CD4-positive, alpha-beta T cell treated with Interleukin-4 for 4 hours (primary cell): ENCODE results near the gene GRB7.

Experiments
- DNase-seq: peaks from one replicate; pipeline ENCODE4 v3.0.0-alpha.2; 2020

GRB7 gene

DNA sequence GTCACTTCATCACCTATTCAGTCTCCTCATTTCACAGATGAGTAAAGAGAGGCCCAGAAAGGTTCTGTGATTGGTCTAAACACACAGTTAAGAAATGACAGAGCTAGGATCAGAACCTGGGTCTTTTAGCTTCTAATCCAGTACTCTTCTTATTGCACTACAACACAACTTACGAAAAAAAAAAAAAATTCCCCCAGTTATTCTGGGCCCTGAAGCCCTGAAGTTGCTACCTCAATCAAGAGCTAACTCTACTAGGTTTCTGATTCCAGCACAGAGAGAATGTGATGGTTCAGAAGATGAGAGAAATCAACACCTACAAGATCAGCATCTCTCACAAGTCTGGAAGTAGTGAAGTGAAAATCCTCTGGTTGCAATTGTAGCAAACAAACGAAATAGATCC, 37.3 kb downstream of the GRB7 start:
- DNase-seq: no peak

DNA sequence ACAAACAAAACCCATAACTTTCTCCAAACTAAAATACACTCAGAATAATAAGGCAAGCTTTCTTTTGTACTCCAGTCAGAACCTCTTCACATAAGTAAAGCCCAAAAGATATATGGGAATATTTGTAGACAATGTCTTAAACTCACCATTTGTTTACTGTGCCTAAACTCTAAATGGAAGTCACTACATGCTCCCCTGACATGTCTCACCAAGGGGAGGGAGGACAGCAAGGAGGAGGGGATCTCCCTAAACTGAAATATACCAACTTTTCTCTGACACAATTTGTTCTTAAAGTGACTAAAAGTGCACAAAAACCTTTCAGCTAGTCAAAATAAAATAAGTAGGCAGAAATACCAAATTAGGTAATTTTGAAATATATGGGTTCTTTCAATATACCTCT, 38.5 kb downstream of the GRB7 start:
- DNase-seq: peak; percentile 64

DNA sequence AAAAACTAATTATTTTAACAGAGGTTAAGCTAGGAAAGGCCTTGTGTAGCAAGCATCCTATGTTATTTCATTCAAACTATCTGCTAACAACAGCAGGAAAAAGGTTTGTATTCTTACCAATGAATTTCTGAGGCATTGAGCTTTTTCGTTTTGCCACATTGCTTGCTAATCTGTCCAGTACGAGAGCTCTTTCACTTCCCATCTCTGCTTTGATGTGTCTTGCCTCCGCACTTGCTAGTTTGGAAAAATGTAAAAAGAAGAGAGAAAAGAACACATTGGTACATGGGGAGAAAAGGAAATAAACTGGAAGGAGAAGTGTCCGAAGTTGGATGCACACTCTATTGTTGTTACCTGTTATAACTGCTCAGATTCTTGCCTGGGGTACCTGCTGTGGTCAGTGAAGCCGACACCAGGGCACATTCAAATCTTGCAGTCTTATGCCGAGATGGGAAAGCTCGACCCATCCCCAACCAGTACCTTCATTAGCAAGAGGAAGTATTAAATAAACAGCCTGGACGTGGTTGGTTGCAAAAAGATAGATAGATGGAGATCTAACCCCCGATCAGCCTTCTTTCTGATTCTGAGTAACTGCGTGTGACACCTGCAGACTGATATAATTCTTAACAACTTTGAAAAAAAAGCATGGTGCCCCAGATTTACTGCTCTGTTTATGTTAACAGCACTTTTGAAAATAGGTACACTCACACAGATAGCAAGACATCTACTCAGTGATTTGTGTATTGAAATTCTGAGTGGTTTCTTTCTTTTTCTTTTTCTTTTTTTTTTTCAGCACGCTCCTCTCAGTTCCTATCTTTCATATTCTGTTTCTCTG, 40.0 kb downstream of the GRB7 start:
- DNase-seq: peak; percentile 91

DNA sequence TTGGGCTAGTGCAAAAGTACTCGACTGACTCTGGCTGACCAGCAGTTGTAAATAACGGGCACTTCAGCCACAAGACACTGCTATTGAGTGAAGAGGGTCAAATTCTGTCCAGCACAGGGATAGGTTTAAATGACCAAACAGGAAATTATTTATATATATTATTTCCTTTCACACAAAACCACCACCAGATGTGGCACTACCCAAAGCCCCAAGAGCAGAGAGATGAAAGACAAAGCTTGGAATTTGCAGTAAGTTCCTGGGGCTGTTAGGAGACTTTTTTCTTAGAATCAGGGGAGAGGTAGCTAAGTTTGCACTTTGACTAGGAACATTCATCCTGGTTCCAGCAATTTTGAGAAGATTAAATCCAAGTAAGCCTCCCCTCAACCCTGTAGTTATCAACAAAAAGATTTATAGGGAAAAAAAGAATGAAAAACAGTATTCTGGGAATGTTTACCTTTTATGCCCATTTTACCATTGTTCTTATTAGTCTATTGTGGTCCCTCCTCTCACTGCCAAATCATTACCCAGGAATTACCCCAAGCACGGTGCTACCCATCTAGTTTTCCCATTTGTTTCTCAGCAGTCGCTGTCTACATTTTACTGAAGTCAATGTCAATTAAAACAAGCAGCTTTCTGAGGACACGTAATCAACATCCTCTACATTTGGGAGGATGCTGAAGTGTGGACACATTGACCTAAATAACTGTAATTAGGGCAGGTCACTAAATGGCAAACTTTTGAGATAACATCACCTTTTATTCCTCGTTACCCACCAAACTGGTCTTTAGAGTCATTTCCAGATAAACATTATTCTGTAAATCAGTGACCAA, 43.5 kb downstream of the GRB7 start:
- DNase-seq: no peak

DNA sequence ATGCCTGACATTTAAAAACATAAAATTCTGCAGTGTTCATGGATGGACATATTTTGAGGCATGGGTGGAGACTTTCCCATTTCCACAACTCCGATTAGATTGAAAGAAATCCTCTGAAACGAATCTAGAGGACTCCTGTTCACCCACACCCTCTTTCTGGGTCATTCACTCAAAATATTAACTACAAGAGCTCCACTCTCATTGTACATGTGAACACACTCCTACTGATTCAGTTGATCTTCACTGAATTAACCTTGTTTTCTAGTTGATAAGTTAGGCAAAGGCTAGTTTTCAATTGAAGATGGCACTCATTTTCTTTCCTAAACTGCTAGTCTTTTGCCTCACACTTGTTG, 44.1 kb downstream of the GRB7 start:
- no peak for DNase-seq

DNA sequence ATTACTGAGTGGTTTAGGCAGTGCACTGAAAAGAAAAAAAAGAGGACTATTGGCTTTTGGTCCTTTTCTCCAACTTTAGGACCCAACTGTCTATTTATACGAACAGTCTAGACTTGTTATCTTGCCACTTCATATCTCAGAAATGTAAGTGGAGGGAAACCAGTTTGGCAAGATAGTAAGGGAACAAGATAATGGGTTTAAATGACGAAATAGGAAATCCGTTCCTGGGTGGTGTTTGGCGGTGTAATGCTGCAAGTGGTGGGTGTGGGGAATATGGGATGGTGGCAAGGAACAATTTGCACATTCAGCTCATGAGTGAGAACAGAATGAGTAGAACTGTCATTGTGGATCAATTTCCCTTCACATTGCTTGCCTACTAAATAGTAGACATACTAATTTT, 44.7 kb downstream of the GRB7 start:
- no peak for DNase-seq

DNA sequence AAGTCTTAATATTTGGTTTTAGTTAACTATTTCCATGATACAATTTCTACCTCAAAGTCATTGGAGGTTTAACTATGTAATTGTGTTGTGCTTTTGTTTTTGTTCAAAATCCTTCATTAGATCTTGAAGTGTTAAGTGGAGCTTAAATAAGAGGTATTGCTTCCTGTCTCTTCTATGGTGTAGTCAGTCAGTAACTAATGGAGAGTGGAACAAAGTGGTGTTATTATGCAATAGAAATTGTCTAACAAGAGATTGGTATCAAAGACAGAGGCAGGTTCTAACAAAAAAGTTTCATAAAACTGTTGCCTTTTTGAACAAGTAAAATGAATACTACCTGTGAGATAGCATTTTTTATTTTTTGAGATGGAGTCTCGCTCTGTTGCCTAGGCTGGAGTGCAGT, 45.2 kb downstream of the GRB7 start:
- no peak for DNase-seq

DNA sequence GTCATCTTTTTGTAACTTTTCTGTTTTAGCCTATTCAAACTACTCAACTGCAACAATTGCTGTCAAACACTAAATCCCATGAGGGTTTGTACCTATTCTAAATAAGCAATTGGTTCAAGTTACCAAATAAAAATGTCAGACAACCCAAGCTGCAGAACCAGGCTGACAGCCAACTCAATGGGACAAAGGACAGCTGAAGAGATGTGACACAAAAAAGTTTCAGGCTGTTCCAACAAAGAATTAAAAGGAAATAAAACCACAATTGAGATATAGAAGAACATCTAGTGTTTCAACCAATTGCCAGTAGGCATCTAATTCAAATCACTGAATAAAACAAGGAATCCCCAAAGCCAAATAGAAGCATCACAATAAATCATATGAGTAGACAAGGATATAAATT, 49.3 kb downstream of the GRB7 start:
- DNase-seq: no peak

DNA sequence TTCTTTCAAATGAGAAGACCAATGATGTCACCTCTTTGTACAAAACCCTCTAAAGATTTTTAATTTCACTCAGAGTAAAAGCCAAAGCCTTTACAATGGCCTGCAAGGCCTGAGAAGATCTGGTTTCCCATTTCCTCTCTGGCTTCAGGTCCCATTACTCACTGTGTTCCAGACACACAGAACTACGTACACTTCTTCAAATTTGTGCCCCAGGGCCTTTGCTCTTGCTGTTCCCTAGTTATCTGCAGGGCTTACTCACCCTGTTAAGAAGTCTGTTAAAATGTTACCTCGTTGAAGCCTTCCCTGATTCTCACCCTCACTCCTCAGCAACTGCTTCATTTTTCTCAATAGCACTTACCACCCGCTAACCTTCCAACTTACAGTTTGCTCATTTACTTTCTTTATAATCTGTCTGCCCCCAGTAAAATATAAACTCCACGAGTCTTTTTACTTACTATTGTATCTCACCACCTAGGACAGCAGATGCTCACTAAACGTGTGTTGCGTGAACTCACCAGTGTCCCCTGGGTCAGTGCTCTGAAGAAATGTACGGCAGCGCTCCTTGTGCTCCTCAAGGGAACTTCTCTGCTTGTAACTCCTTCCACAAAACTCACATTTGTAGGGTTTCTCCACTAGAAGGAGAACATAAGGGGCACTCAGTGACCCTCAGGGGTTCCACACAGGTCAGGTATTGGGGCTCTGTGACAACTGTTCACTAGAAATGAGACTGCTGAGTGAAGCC, 50.2 kb downstream of the GRB7 start:
- DNase-seq: no peak

DNA sequence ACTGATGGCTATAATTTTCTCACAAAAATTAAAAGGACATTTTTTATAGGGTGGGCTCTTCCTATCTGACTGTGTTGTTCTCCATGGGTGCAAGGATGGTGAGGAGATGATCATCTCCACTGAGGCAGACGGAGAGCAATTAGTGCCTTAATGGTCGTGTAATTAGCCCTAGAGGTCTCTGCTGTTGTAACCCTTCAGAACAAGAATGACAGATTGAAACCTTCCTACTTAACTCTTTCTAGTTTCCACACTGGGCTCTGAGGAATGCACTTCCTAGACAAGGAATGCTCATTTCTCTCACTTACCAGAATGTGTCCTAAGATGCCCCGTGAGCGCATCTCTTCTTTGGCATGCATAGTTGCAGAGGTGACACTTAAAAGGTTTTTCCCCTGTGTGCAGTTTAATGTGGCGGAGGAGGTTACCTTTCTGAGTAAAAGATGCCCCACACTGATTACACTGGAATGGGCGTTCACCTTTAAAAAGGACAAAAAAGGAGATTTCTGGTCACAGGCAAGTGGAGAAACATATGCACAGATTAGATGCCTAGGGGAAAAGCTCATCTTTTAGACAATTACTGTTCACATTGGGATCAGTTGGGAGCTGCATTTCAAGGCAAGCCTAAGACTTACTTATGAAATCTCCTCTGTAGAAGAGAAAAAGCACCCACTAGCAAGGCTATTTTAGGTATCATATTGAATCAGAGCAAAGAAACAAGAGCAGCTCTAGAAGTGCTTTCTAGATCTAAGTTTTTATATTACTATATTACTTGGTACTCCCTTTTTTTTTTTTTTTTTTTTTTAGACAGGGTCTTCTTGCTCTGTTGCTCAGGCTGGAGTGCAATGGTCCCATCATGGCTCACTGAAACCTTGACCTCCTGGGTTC, 53.6 kb downstream of the GRB7 start:
- peak; percentile 85 for DNase-seq

DNA sequence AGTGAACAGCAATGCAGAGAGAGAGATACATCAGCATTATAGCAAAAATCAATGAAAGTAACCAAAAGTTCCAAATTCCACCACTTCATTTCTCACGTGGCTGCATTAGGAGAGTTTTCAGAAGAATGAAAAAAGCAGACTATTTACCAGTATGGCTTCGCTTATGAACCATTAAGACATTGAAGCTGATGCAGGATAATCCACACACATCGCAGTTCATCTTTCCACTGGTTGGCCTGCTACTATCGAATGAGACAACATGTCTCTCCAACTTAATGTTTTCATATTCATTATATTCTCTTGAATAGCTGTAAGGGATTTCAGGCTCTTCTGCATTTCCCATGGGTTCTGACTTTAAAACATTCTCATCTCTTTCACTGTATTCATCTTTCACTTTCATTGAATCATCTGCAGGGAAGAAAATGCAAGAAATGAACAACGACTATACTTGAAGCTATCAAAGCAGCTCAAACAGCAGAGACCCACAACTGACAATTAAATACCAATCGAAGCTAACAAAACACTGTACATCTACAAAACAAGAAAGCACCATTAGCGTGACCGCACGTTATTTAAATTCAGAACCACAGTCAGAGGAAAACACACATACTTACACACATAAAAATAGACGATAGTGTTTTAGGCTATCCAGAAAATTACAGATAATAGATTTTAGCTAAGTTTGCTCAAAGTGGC, 54.9 kb downstream of the GRB7 start:
- peak; percentile 54 for DNase-seq

DNA sequence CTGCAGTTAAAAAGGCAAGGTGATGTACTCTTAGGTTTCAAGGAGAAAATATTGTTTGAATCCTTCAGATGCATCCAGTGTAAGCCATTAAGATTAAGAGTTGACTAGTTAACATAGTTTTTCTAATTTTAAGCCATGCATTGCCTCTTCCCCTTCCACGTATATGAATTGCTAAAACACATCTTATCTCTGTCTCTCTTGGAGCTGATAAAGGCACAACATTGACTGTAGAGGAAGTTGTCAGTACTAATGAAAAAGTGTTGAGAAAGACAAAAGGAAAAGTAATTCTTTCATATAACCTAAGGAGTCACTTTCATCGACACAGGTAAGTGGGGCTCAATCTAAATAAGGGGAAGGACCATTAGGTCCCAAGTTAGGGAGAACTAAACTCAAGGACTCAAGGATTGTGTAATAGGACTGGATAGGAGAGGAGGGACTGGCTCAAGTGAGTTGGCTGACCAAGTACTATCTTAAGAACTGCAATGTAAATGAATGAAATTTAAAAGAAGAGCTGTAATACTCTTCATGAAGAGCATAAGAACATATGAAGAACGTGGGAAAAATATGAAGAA, 55.6 kb downstream of the GRB7 start:
- DNase-seq: no peak

DNA sequence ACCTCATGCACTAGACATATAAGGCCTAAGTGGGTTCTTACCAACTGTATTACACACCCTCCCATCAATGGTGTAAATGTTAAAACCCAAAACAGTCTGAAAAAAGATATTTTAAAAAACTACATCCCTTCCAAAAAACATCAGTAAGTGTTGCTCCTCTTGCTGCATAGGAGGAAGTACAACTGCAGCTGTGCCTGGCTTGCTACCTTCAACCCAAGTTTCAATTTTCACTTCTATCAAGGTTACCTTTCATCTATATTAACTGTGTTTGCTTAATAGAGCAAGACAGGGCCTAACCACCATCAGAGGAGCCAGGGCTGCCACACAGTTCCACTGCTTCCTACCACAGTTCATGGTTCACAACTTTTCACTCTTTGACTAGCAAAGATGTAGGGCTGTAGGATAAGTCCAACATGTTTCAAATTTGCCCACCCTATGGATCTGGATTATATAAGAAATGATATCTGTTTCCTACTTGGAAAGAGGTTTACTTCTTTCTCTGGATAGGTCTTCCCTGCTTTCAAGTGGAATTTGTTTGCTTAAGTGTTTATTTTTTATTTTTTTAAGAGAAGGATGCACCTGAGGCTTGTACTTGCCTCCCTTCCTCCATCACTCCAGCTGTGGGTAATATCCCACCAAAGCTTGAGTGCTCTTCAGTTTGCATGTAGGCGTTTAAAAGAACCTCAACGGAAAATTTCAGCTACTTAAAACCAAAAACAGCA, 56.7 kb downstream of the GRB7 start:
- DNase-seq: peak; percentile 54
